ENCODE results near the gene HBS1L.
"Not testable (repeated sequence)": the region's sequence is repeated elsewhere in the genome, so short reads cannot be mapped to it uniquely, and the experiment has no call there.

The HBS1L gene

GRCh38 chr6:135073756-135074393 is 19.3 kb upstream of the HBS1L start:
- DNase-seq: no peak

DNA sequence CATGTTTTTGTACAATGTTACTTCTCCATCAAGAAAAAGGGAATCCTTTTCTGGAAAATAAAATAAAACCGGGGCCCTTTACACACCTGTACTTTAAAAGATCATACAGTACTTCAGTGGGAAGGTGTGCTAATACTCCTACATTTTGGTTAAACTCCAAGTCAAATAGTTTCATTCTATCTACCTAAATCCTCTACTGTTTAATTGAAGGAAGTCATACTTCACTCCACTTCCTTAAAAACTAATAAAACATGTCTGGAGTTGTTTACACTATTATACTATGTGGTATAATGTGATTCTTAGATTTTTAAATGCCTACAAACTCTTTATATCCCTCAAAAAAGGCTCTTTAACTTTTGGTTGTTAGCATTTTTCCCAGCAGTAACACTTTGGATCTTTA is 18.6 kb upstream of the HBS1L start:
- DNase-seq: no peak

- DNase-seq: no peak
These were observed 18.1 kb upstream of the HBS1L start for GRCh38 chr6:135072753-135073152.

DNA sequence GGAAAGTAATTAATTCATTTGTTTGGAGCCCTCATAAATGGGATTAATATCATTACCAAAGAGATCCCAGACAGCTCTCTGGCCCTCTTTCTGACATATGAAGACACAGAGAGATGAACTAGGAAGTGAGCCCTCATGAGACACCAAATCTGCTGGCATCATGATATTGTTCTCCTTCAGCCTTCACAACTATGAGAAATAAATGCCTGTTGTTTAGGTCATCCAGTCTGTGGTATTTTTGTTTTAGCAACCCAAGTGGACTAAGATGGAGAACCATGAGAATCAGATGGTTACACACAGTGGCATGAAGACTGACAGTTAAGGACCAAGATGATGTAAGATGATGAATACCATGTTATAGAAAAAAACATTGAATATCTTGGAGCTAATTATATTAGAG is 16.9 kb upstream of the HBS1L start:
- DNase-seq: no peak

DNA sequence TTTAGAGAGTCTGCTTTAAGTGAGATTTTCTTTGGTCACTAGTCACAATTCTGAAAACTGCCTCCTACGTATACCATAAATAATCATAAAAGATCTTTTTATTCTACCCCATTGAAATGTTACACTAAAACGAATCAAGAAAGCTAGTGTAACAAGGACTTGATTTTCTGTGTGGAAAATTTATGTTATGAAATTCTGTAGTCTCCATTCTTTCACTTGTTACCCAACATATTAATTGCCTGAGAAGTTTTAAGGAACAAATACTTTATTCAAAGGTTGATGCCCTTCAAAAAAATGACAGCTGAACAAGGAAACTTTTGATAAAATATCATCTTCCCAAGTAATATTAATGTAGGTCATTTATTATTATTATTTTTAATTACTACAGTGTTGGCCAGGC is 13.3 kb upstream of the HBS1L start:
- DNase-seq: no peak

DNA sequence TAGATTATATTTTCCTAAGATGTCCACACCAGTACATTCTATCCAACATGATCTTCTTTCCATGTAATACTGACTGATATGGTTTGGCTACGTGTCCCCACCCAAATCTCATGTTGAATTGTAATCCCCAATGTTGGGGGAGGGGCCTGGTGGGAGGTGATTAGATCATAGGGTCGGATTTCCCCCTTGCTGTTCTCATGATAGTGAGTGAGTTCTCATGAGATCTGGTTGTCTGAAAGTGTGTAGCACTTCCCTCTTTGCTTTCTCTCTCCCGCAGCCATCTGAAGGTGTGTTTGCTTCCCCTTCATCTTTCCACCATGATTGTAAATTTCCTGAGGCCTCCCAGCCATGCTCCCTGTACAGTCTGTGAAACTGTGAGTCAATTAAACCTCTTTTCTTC is 12.2 kb upstream of the HBS1L start:
- DNase-seq: no peak

- no peak for DNase-seq
These were observed 11.8 kb upstream of the HBS1L start for GRCh38 chr6:135066397-135066796.

GRCh38 chr6:135064586-135064985 is 10.0 kb upstream of the HBS1L start:
- DNase-seq: no peak

GRCh38 chr6:135063926-135064325 is 9.3 kb upstream of the HBS1L start:
- DNase-seq: no peak

DNA sequence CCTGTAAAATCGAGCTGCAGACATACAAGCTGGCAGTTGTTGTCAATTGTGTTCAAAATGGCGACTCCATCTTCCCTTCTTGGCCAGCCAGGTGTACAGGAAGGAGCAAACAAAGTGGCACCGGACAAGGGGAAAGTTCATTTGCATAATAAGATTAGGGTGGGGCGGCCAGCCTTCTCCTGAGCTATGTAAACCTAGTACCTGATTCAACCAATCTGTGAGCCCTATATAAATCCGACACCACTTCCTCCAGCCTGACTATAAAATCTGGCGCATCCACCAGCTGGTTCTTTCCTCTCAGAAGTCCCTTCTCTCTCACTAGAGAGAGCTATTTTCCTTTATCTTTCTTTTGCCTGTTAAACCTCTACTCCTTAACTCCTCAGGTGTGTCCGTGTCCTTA is 8.1 kb upstream of the HBS1L start:
- no peak for DNase-seq

GRCh38 chr6:135060076-135060475 is 5.5 kb upstream of the HBS1L start:
- DNase-seq: no peak

DNA sequence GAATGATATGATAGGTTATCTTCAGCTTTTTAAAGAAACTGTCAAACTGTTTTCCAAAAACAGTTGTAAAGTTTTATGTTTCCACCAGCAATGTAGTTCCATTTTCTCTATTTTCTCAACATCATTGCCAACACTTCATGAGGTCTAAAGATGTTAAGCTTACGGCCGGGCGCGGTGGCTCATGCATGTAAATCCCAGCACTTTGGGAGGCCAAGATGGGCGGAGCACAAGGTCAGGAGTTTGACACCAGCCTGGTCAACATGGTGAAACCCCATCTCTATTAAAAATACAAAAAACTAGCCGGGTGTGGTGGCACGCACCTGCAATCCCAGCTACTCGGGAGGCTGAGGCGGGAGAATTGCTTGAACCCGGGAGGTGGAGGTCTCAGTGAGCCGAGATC is 3.7 kb upstream of the HBS1L start:
- DNase-seq: not testable (repeated sequence)

DNA sequence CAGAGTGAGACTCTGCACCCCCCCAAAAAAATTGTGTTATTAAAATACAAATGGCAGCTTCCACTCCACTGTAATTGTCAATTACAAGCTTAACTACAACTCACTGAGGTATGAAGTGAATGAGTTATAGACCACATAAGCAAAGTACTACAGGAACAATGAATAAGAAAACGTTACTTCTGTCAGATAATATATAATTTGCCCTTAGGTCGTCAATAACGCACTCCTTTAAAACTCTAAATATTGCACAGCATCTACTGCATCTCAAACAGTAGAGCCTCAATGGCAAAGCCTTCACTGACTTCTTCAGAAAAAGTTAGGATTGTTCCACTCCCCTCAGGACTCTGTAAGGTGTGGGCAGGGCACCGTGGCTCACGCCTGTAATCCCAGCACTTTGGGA is 2.0 kb upstream of the HBS1L start:
- DNase-seq: no peak

DNA sequence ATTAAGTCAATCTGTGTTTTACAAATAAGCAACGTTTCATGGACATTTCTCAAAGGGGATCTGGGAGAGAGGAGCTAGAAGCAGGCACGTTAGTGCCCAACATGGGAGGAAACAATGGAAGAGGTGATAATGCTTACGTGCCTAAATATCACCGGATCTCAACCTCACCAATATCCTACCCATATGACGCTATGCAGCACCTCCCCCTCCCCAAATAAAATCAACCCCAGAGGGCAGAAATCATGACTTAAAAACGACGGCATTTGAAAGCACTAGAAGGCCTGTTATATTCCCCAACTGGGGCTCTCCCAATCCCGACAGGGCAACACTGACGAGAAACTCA is 425 bp downstream of the HBS1L start:
- DNase-seq: no peak

GRCh38 chr6:135053406-135053805 is 1.2 kb downstream of the HBS1L start:
- no peak for DNase-seq

- no peak for DNase-seq
These were observed 1.7 kb downstream of the HBS1L start for GRCh38 chr6:135052939-135053338.

DNA sequence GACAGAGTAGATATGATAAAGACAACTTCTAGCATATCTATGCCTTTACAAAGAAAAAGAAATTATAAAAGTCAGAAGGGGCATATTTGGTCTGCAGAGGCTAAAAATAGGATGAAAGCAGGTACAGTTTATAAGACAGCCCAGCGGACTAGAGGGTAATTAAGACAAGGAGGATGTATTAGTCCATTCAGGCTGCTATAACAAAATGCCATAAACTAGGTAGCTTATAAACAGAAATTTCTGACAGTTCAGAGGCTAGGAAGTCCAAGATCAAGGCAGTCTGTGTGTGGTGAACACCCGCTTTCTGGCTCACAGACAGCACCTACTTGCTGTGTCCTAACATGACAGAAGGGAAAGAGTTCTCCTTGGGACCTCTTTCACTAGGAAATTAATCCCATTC is 5.7 kb downstream of the HBS1L start:
- no peak for DNase-seq

GRCh38 chr6:135047336-135047735 is 7.3 kb downstream of the HBS1L start:
- no peak for DNase-seq

GRCh38 chr6:135046912-135047311 is 7.7 kb downstream of the HBS1L start:
- no peak for DNase-seq

DNA sequence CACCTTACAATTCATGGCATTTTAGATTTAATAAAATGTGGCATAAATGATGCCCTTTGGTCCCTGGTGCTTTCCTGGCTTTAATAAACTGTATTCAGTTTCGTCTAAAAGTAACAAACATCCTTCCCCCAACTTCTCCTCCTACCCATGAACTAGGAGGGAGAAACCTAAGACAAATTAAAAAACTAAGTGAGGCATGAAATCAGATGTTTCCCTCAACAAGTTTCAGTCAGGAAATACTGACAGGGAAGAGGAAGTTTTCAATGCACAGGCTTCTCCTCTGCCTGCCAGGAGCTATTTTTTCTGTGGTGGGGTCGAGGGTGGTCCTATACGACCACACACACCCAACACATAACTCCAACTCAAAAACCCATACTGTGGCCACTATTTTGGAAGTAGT is 10.0 kb downstream of the HBS1L start:
- no peak for DNase-seq

DNA sequence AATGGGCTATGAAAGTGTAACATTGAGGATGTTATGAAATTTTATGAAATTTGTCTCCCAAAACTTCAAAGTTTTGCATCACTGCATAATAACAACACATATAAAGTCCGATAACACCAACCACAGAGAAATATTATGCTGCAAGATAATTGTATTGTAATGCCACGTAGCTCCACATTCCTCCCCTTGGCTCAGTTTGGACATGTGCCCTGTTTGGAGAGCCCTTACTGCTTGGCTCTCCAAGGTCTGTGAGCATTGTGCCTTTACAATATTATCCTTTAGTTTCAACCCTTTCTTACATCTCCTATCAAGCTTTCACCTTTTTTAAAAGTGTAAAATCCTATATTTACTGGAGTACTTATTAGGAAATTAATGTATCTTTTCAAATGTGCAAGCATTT is 10.8 kb downstream of the HBS1L start:
- DNase-seq: no peak

DNA sequence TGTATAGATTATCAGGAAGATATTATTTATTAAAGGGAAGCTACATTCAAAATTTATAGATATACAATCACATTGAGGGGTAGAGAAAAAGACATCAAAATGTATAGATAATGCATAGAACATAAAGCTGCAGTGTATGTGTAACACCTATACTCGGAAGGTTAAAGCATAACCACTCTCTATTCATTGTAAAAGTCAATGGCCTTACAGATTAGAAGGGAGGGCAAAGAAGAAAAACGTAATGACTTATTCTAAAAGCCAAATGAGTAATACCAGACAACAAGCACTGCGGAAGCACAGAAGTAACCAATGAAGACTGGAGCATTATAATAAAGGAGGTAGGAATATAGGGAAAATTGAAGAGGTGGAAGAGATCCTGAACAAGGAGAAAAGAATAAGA is 11.3 kb downstream of the HBS1L start:
- no peak for DNase-seq

- no peak for DNase-seq
These were observed 16.3 kb downstream of the HBS1L start for GRCh38 chr6:135038335-135038734.

DNA sequence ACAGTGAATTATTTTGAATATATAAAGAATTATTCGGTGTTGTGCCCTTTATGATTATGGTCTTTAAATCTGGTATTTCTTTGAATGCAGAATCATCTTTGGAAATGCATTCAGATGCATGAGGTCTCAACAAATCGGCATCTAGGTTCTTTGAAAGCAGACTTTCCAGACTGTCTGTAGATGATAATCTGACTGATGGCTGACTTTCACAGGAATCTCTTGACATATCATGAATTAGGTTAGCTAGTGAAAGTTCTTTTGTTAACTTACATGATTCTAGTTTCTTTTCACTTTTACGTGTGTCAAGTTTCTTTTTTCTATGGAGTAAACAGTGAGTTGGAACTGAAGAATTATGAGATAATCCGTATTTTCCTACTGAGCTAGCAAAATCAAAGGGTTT is 17.1 kb downstream of the HBS1L start:
- no peak for DNase-seq

DNA sequence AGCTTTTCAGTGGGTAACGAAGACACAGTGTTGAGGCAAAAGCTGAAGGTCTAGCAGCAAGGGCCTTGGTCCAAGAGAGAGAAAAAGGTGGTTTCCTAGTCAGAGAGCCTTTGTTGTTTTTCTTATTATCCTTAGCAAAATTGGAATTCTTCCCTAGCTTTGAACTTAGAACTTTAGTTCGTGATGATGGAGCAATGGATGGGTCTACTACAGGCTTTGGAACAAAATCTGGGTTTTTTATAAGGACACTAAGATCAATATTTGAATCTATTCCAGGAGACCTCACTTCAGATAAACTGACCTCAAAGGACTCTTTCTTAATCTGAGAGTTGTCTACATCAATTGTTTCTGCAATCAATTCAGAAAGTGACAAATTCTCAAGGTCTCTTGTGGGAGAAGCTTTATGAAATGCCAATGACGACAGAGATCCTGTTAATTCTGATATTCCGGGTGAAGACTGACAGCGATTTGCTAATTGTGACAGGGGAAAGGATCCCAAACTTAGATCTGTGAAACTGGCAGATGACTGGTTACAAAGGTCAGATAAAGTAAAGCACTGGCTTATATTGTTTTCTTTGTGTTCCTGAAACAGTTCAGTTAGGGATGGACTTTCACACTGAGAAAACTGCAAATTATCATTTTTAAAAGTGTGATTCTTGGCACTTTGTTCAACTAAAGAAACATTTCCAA is 17.7 kb downstream of the HBS1L start:
- DNase-seq: no peak

All from SHP77 (cell line).